Measurements from ENCODE around the gene SH3TC1.

- TF ChIP-seq POLR2AphosphoS5 (IDR thresholded peaks at IDR 0.05), result no peak
- no peak for TF ChIP-seq CTCF (IDR thresholded peaks at IDR 0.05)
- TF ChIP-seq EP300 (IDR thresholded peaks at IDR 0.05), result no peak
- no peak for TF ChIP-seq POLR2A (IDR thresholded peaks at IDR 0.05)
Measured at GRCh38 chr4:8257854-8258253, 58.8 kb downstream of the SH3TC1 start.
